Lower lobe of right lung (tissue), 2 donors: Measurements from ENCODE around the gene MANBA. TPM values are rescaled to one million over a fixed set of nuclear protein-coding genes. Genes with fewer than 3 reads are reported as not detected.

Experiments
- ATAC-seq, 2 donors: fragments of 200-7000 bp; cut with Tn5 transposase; one replicate each; pipeline ENCODE4 v1.9.1; 2020 to 2022; ENCODE audit warnings: mild to moderate bottlenecking in 2 of 2, moderate library complexity in 2 of 2
- DNase-seq: peaks from one replicate; pipeline ENCODE4 v3.0.0-alpha.2; 2020
- H3K27ac ChIP-seq: fragments of 200-600 bp; one replicate; pipeline ENCODE4 v1.8.0; 2022
- H3K27me3 ChIP-seq: fragments of 200-600 bp; one replicate; pipeline ENCODE4 v1.8.0; 2022; ENCODE audit warnings: low read depth
- H3K36me3 ChIP-seq: fragments of 200-600 bp; one replicate; pipeline ENCODE4 v1.8.0; 2022; ENCODE audit warnings: mild to moderate bottlenecking
- H3K4me1 ChIP-seq: fragments of 200-600 bp; one replicate; pipeline ENCODE4 v1.8.0; 2022
- H3K4me3 ChIP-seq: fragments of 200-600 bp; one replicate; pipeline ENCODE4 v1.8.0; 2022; ENCODE audit warnings: mild to moderate bottlenecking
- H3K9me3 ChIP-seq: fragments of 200-600 bp; one replicate; pipeline ENCODE4 v1.8.0; 2022
- CTCF ChIP-seq: fragments of 200-600 bp; IDR thresholded peaks from one replicate; pipeline ENCODE4 v1.8.0; 2022; ENCODE audit warnings: antibody characterized with exemption, mild to moderate bottlenecking
- intact Hi-C: fragments of 100-400 bp; cut with DNase I; formaldehyde crosslinking; loops from one replicate; pipeline ENCODE4 v1.11.0; 2022
- total RNA-seq: library from RNA; stranded (reverse); fragmentation: NEBNext Ultra II Directional; extraction: Animal tissue kit (Norgen Biotek cat#: 25700); gene quantifications from one replicate; pipeline ENCODE4 v1.2.1, GENCODE V29; 2021
- donor health status: DM: no; HTN: yes; CAD: no; lungs with severe emphysema.

The MANBA gene
- total RNA-seq, 1 donor from 2014 or later, result 68.2 TPM

- no peak for TF ChIP-seq CTCF
- Histone ChIP-seq H3K27ac (no peak overlapping the region), H3K36me3 (peaks cover 100% of the 10 kb centered on the region), H3K4me3 (no peak overlapping the region), H3K4me1 (peaks cover 14% of the 10 kb centered on the region), H3K27me3 (no peaks in the 10 kb centered on the region), H3K9me3 (no peaks in the 10 kb centered on the region)
- DNase-seq (no peak), ATAC-seq (peak; percentile 12 to 23)
- intact Hi-C loops, result no loop called here
Observed at GRCh38 chr4:102612210-102612609, 148.6 kb downstream of the MANBA start.

GRCh38 chr4:102610476-102610875 lies 150.3 kb downstream of the MANBA start:
- intact Hi-C loops, result no loop called here
- DNase-seq, result no peak

GRCh38 chr4:102610007-102610406 lies 150.8 kb downstream of the MANBA start:
- peaks cover 14% of the 10 kb centered on the region for H3K4me1 ChIP-seq
- intact Hi-C loops, result no loop called here
- no peaks in the 10 kb centered on the region for H3K9me3 ChIP-seq
- DNase-seq, result no peak
- H3K4me3 ChIP-seq, result no peak overlapping the region
- H3K27ac ChIP-seq, result no peak overlapping the region
- TF ChIP-seq CTCF, result no peak
- ATAC-seq, result no peak
- no peaks in the 10 kb centered on the region for H3K27me3 ChIP-seq
- peaks cover 100% of the 10 kb centered on the region for H3K36me3 ChIP-seq

More at GRCh38 chr4:102610476-102610875, 150.3 kb downstream of the MANBA start:
- H3K27ac ChIP-seq, result no peak overlapping the region
- H3K36me3 ChIP-seq, result peaks cover 100% of the 10 kb centered on the region
- no peak for ATAC-seq
- peaks cover 14% of the 10 kb centered on the region for H3K4me1 ChIP-seq
- H3K9me3 ChIP-seq, result no peaks in the 10 kb centered on the region
- no peak overlapping the region for H3K4me3 ChIP-seq
- H3K27me3 ChIP-seq, result no peaks in the 10 kb centered on the region
- no peak for TF ChIP-seq CTCF

GRCh38 chr4:102608190-102608589 lies 152.6 kb downstream of the MANBA start:
- H3K27me3 ChIP-seq, result no peaks in the 10 kb centered on the region
- DNase-seq (no peak), ATAC-seq (no peak)
- no peak overlapping the region for H3K4me3 ChIP-seq
- H3K27ac ChIP-seq, result no peak overlapping the region
- H3K36me3 ChIP-seq, result peaks cover 100% of the 10 kb centered on the region
- intact Hi-C loops, result no loop called here
- peaks cover 11% of the 10 kb centered on the region for H3K4me1 ChIP-seq
- no peak for TF ChIP-seq CTCF
- no peaks in the 10 kb centered on the region for H3K9me3 ChIP-seq

- Histone ChIP-seq H3K4me3 (no peak overlapping the region), H3K27me3 (no peaks in the 10 kb centered on the region), H3K4me1 (no peaks in the 10 kb centered on the region), H3K36me3 (peaks cover 100% of the 10 kb centered on the region), H3K9me3 (no peaks in the 10 kb centered on the region), H3K27ac (no peak overlapping the region)
- ATAC-seq (peak in 1 of 2 donors; percentile 61), DNase-seq (peak; percentile 60)
- TF ChIP-seq CTCF, result no peak
- intact Hi-C loops, result no loop called here
Observed at GRCh38 chr4:102606846-102607450, 153.8 kb downstream of the MANBA start.
